Epidermal melanocyte (primary cell): Measurements from ENCODE around the gene ADGRA1.
"Not testable (repeated sequence)": the region's sequence is repeated elsewhere in the genome, so short reads cannot be mapped to it uniquely, and the experiment has no call there.

Source experiments
- DNase-seq: peaks from one replicate; pipeline ENCODE4 v3.0.0; 2011; ENCODE audit warnings: low spot score; ENCODE audit not compliant: insufficient read length

ADGRA1 gene, protein sequence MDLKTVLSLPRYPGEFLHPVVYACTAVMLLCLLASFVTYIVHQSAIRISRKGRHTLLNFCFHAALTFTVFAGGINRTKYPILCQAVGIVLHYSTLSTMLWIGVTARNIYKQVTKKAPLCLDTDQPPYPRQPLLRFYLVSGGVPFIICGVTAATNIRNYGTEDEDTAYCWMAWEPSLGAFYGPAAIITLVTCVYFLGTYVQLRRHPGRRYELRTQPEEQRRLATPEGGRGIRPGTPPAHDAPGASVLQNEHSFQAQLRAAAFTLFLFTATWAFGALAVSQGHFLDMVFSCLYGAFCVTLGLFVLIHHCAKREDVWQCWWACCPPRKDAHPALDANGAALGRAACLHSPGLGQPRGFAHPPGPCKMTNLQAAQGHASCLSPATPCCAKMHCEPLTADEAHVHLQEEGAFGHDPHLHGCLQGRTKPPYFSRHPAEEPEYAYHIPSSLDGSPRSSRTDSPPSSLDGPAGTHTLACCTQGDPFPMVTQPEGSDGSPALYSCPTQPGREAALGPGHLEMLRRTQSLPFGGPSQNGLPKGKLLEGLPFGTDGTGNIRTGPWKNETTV

DNA sequence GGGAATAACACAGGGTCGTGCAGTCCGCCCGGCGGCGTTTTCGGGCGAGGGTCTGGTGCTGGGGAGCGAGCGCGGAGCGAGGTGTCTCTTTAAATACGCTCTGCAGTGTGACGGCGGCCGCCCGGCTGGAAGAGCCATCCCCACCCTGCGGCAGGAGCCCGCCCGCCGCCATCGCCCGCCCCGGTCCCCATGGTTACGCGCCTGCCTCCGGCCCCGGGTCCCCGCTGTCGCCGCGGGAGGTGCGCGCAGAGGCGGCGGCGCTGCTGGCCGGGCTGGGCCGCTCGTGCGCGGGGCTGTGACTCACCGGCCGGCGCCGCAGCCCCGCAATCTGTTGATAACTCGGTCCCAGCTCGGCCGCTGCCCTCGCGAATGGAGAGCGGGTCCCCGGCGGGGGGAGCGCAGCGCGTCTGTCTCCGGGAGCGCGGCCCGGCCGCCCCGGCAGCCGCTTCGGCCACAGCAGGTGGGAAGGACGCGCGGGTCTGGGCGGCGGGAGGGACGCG, at the start of gene ADGRA1:
Gene ADGRA1 (plus strand): TSS at position 246 of the 500 bp plus-strand sequence. CDS start 986 bp downstream, outside the sequence.
- DNase-seq: no peak

DNA sequence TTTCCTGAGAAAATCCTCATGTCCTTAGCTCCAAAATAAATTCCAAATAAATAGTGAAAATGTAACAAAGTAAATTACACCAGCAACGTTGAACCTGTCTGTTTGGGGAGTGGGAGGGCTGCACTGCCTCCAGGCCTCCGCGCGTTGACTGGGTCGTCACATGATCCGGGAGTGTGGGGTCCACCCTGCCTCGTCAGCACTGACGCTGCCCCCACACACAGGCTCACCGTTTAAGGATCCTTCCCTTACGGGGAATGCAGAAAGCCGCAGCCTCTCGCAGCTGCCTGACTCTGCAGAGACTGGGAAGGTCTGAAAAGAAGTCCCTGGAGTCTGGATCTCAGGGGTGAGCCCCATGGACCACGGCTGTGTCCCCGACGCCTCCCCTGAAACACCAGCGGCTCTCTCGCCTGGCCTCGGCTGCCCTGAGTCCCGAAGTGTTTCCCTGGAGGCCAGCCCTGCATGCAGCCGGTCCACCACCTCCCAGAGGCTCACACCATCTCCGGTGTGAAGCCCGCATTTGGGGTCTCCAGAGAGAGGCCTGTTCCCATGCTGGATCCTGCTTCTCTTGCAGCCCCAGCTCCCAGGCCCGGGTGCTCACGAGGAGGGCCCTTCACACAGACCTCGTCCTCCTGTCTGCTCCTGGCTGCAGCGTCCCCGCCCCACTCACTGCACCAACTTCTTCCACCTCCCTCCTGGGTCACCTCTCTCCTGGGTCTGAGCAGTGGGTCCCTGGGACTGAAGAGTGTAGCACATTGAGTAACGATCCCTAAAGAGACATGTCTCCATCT, 49.5 kb upstream of the ADGRA1 start:
- DNase-seq: no peak

DNA sequence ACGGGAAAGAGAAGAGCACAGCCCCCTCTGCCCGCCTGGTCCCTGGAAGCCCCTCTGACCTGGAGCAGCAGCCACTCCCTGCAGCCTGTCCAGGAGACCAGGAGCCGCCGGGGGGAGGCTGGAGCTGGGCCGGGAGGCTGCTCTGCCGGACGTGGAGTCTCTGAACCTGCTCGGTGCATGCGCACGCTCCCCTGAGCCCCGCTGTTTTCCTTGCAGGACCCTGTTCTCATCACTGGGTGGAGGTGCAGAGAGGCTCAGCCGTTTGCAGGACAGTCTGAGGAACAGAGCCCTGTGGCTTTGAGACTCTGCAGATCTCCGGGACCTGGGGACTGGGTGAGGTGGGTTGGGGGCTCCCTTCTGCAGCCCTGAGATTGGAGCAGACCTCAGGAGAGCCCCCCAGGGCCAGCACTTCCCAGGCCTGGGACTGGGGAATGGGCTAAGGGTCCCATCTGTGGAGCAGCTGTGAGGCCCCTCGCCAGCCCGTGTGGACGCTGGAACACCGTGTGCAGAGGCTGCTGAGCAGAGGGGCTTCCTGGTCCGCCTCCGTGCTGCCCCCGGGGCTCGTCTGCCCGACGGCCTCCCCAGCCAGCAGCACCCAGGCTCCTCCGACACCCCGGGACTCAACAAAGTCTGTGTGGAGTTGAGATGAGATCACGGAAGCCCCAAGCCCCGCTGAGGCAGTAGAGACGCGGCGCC, 48.5 kb upstream of the ADGRA1 start:
- no peak for DNase-seq

DNA sequence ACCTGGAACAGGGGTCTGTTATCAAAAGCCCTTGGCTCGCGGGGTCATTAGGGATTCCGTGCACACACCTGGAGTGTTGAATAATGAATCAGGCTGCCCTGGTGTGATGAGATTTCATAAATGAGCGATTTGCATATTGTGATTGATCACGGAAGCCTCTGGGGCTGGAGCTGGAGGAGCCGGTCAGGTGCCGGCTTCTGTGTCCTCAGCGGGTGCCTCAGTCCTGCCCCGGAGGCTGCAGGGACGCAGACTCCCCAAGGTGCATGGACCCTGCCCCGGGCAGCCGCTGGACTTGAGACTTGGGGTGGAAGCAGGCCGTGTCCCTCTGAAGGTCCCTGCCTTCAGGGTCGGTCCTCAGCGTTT, 47.9 kb upstream of the ADGRA1 start:
- DNase-seq: no peak

DNA sequence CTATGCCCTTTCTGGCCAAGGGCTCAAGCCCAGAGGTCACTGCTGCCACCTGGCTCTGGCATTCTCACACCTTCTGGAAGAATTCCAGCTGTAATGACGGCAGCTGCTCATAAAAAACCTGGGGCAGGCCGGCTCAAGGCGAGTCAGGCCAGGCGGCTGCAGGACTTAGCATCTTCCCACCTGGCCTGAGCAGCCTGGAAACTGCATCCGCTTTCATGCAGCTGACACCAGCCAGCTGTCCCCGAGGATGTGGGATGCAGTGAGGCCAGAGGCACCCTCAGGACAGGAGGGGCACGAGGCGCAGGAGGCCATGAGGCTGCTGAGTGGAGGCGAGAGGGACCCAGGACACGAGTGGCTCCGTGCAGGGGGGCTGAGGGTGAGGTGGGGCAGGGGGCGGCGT, 47.5 kb upstream of the ADGRA1 start:
- DNase-seq: no peak

DNA sequence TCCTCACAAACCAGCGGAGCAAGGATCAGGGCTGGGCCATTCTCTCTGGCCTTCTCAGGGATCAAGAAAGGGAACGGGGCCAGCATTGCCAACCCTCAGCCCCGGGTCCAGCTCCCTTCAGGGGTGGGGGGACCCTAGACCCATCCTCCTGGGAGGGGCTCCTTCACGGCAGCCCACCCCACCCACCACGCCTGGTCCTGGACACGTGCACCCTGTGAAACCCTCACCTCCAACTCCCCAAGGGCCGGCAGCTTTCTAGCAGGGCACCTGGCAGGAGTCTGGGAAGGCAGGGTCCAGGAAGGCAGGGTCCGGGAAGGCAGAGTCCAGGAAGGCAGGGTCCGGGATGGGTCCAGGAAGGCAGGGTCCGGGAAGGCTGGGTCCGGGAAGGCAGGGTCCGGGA, 46.6 kb upstream of the ADGRA1 start:
- no peak for DNase-seq

DNA sequence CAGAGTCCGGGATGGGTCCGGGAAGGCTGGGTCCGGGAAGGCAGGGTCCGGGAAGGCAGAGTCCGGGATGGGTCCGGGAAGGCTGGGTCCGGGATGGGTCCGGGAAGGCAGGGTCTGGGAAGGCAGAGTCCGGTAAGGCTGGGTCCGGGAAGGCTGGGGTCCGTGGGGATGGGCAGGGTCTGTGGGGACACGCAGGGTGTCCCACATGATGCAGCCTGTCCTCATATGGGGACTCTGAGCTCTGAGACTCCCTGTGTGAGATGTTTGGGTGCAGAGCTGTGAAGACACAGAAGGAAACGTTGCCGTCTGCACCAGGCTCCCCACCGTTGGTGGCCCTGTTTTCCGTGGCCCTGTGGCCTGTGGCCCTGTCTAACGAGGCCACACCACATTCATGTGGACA, 45.7 kb upstream of the ADGRA1 start:
- DNase-seq: no peak

DNA sequence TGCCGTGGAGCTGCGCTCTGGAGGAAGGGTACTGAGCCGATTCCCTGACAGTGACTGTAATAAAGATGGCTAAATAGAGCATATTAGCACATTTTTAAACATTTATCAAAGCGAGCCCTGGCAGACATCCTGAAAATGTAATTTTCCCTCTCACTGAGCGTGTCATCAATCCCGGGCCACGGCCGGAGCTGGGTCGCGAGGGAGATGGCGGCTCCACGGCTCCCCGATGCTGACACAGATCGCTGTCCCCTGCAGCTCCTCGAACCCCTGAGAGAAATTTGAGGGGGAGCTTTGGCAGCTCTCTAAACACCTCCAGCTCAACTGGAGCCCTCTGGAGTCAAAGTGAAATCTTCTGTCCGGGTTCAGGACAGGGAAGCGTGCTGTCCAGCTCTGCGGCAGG, 44.9 kb upstream of the ADGRA1 start:
- DNase-seq: no peak

DNA sequence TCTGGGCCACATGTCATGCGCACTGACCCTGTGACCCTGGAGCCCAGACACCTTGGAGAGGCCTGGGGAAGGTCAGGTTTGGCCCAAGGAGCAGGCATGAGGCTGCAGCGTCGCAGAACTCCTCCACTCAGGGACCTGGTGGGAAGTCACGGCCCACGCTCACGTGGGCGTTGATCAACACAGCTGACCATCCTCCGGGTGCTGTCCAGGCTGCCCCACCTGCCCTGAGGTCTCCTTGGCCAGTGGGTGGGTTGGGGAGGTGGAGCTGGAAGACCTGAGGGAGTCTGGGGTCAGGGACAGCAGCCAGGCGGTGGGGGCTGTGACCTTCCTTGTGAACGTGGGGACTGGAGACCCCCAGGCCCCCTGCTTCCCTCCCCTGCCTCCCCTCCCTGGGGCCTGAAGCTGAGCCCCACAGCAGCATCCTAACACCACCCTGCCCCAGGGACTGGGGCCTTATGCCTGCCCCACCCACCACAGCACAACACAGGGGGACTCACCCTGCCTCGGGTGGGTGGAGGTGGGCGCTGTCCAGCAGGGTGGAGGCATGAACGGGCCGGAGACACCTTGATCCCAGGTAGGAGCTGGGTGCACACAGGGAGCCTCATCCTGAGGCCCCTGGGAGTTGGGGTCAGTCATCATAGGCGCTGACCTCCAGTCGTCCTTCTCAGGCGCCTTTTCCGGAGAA, 44.0 kb upstream of the ADGRA1 start:
- no peak for DNase-seq

DNA sequence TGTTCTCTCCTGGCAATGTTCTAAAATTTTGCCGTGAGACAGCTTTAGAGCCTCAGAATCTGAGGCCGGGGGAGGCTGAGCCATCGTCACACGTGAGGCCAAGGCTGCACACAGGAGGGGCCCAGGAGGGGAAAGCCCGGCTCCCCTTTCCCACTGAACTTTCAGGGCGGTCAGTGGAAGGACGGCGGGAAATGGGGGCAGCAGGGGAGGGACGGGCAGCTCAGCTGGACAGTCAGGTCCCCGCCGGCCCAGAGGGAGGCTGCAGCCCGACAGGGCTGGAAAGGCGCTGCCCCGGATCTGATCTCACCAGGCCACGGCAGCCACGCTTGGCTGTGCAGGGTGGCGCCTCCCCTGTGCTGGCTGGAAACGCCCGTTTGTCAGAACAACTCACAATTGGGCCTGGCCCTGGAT, 43.3 kb upstream of the ADGRA1 start:
- no peak for DNase-seq

DNA sequence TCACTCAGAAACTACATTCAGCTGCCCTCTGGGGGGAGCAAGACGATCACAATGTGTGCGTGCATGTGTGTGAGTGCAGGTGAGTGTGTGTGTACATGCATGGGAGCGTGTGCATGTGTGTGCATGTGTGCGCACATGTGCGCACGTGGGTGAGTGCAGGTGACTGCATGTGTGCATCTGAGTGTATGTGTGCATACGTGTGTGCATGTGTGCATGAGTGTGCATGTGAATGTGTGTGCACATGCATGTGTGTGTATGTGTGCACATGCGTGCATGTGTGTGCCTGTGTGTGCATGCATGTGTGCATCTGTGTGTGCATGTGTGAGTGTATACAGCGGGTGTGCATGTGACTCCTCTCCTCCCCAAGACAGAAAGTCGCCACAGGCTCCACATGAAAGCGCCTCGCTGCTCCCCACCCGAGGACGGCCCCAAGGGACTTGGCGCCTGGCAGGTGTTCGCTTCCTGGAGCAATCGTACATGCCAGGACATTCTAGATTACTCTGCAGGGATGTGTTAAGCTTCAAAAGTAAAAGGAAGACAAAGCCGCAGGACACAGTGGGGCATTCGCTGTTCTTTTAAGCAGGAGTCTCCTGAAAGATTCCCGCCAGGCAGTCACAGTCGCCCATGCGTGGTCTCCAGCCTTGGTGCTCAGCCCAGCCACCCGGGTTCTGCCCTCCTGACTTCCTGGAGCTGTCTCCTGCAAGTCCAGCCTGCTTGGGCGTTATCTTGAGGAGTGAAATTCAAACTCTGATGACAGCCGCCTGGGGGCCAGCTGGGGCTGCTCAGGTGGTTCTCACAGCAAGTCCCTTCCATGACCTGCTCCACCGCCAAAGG, 42.0 kb upstream of the ADGRA1 start:
- no peak for DNase-seq

DNA sequence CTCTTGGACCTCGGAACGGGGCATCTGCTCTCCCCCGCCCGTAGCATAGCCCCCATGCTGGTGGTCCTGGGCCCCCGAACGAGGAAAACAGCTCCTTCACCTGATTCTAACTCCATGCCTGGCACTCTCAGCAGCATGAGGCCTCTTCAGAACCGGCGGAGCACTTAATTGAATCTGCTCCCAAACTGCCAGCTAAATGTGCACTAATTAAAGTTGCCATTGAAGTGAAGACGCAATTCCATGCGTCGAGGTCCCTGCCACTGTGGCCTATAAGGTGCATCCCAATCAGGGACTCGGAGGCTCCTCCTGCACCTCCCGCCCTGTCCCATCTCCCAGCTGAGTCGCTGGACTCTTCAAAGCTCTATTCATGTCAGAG, 41.3 kb upstream of the ADGRA1 start:
- DNase-seq: no peak

DNA sequence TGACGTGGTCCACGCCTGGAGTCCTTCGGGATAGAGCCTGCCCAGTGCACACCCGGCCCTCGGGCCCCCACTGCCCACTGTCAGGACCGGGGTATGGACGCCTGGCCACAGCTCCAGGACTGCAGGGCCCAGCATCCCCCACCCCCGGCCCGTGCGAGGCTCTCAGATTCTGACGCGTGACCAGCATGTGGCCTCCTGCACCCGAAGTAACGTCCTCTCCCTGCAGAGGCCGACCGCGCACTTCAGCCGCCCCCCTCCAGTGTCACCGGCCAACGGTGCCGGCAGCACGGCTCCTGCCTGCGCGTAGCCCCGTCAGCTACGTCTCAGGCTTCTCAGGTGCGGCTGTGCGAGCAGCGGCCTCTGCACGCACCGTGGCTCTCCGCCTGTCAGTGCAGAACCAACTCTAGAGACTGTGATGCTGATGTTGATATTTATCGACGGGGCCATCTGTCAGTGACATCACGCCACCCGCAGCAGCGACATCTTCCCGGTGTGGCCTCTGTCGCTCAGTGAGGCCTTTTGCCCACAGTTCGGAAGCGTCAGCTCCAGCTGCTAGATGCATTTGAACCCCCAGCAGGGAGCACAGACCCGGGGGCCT, 40.1 kb upstream of the ADGRA1 start:
- no peak for DNase-seq

DNA sequence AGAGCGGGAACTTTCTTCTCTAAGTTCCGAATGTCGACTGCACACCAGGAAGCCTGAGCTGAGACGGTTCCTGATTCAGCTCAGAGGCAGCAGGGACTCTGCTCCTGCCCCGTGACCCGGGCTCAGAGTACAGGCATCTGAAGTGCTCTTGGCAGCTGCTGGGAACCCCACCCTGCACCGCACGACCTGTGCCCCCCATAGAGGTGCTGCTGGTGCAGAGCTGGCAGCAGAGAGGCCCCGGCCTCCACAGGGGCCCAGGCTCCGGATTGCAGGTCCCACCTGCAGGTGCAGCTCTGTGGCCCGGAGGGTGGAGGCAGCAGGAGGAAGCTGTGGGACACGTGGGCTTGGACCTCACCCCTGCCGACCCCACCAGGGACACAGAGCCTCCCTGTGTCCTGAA, 39.5 kb upstream of the ADGRA1 start:
- no peak for DNase-seq

DNA sequence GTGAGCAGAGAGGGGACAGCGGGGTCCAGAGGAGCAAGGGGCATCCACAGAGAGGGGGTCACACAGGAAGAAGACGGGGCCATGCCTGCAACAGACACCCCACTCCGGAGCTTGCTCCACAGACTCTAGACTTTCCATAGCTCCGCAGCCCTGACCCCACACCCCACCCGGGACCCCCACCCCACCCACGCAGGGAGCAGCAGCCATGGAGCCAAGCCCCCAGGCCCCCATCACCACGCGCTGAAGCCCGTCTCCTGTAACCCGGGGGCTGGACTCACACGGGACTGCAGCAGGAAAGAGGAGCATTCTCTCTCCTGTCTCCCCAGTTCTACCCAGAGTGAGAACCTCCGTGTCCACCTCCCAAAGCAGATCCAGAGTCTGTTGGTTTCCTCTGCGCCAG, 38.8 kb upstream of the ADGRA1 start:
- no peak for DNase-seq

DNA sequence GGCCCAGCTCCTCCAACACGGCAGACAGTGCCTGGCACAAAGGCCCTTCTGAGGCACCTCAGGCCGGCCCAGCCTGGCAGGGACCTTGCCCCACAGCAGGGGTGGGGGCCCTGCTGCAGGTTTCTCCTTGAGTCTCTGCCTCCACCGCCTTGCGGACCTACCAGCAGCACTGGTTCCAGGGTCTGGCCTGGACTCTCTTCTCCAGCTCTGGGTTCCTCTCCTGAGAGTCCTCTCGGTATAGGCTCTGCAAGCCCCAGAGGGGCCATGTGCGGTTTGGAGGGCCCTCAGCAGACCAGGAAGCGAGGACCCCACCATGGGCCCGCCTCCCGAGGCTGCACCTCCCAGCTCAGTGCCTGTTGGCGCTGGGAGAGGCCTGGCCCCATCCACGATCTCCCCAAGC, 38.1 kb upstream of the ADGRA1 start:
- no peak for DNase-seq

DNA sequence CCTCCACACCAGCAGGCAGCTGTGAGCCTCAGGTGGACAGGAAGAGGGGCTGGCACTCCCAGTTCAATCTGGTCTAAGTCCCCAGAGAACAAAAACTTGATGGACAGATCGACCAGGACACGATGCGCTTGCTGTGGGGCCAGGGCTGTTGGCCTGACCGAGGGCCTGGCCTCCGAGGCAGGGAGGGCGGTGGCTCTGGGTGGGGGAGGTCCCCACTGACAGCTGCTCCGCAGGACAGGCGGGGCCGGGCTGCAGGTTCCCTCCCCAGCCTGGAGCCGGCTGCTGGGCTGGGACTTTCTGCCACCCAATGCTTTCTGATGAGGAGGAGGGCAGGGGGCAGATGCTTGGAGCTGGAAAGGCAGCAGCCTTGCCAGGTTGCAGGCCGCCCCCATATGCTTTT, 37.4 kb upstream of the ADGRA1 start:
- no peak for DNase-seq

DNA sequence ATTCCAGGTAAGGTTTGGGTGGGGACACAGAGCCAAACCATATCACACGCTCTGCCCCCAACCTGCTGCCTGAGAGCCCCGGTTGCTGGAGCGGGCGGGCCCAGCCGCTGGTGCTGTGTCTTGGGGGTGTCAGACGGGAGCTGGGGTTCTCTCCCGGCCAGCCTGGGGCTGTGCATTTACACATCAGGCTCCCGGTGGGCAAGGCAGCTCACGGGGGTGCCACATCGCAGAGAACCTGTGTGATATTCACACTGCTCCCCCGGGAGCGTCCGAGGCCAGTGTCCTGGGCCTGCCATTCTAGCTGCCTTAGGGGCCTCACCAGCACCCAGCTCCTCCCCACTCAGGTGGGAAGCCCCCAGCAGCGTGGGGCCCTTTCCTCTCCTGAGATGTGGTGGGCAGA, 35.6 kb upstream of the ADGRA1 start:
- no peak for DNase-seq

DNA sequence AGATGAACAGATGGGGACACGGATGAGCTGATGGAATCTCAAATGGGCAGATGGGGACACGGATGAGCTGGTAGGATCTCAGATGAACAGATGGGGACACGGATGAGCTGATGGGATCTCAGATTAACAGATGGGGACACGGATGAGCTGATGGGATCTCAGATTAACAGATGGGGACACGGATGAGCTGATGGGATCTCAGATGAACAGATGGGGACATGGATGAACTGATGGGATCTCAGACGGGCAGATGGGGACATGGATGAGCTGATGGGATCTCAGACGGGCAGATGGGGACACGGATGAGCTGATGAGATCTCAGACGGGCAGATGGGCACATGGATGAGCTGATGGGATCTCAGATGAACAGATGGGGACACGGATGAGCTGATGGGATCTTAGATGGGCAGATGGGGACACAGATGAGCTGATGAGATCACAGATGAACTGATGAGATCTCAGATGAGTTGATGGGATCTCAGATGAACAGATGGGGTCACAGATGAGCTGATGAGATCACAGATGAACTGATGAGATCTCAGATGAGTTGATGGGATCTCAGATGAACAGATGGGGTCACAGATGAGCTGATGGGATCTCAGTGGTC, 34.1 kb upstream of the ADGRA1 start:
- DNase-seq: not testable (repeated sequence)
